HEK293 (cell line): ENCODE results near the gene MPV17L2.

Experiments
- CTCF ChIA-PET: fragments of 350-600 bp; formaldehyde crosslinking; extraction: SDS; loops from one replicate; lab custom pipeline; 2021; ENCODE audit warnings: antibody characterized with exemption; lab: Yijun Ruan, JAX
- POLR2A ChIA-PET: fragments of 300-600 bp; formaldehyde crosslinking; extraction: SDS; loops from one replicate; lab custom pipeline; 2020; ENCODE audit warnings: antibody characterized with exemption, inconsistent platforms; lab: Yijun Ruan, JAX
- H3K27ac ChIP-seq: fragments of 200-500 bp; sonication (Bioruptor generic); 2 replicates; pipeline ENCODE4 v1.5.1; 2014; ENCODE audit warnings: low read depth, low read length, control low read depth, inconsistent platforms; ENCODE audit errors: extremely low read depth
- H3K36me3 ChIP-seq, 2 experiments: fragments of 200-500 bp in 1 of 2; sonication (Bioruptor generic) in 1 of 2; 1 replicate in 1 of 2; 2 replicates in 1 of 2; pipeline ENCODE4 v1.5.1; 2014 to 2017; ENCODE audit warnings: inconsistent platforms in 2 of 2, low read length in 2 of 2; ENCODE audit not compliant: control insufficient read depth in 2 of 2, insufficient read depth in 1 of 2
- H3K4me1 ChIP-seq: fragments of 200-500 bp; sonication (Bioruptor generic); 2 replicates; pipeline ENCODE4 v1.5.1; 2014; ENCODE audit warnings: mild to moderate bottlenecking, low read length, inconsistent platforms; ENCODE audit not compliant: control insufficient read depth, insufficient read depth
- H3K4me3 ChIP-seq: 2 replicates; pipeline ENCODE4 v1.5.1; 2011; ENCODE audit warnings: low read depth, mild to moderate bottlenecking, control low read depth, low read length, moderate library complexity
- H3K9me3 ChIP-seq: fragments of 200-500 bp; sonication (Bioruptor generic); 2 replicates; pipeline ENCODE4 v1.5.1; 2014; ENCODE audit warnings: low read depth, low read length, inconsistent platforms; ENCODE audit not compliant: control insufficient read depth, insufficient read depth
- BCL11B ChIP-seq: fragments of 450-650 bp; formaldehyde crosslinking; IDR thresholded peaks from 2 replicates; pipeline ENCODE4 v1.5.1; 2016; ENCODE audit warnings: low read depth, missing biosample characterization, missing genetic modification characterization
- GFI1B ChIP-seq: fragments of 450-650 bp; formaldehyde crosslinking; IDR thresholded peaks from 2 replicates; pipeline ENCODE4 v1.5.1; 2016; ENCODE audit warnings: missing biosample characterization, missing genetic modification characterization
- GLI4 ChIP-seq: fragments of 450-650 bp; formaldehyde crosslinking; IDR thresholded peaks from 2 replicates; pipeline ENCODE4 v1.5.1; 2016; ENCODE audit warnings: missing biosample characterization, missing genetic modification characterization
- KLF9 ChIP-seq: fragments of 450-650 bp; formaldehyde crosslinking; IDR thresholded peaks from 2 replicates; pipeline ENCODE4 v1.5.1; 2016; ENCODE audit warnings: missing biosample characterization, missing genetic modification characterization, low read depth
- PRDM6 ChIP-seq: fragments of 450-650 bp; formaldehyde crosslinking; IDR thresholded peaks from 2 replicates; pipeline ENCODE4 v1.5.1; 2017; ENCODE audit warnings: missing biosample characterization, missing genetic modification characterization
- SP2 ChIP-seq: fragments of 450-650 bp; formaldehyde crosslinking; IDR thresholded peaks from 2 replicates; pipeline ENCODE4 v1.5.1; 2016; ENCODE audit warnings: missing biosample characterization, missing genetic modification characterization
- YY2 ChIP-seq: fragments of 450-650 bp; formaldehyde crosslinking; IDR thresholded peaks from 2 replicates; pipeline ENCODE4 v1.5.1; 2016; ENCODE audit warnings: missing biosample characterization, missing genetic modification characterization
- ZFP3 ChIP-seq: fragments of 450-650 bp; formaldehyde crosslinking; IDR thresholded peaks from 2 replicates; pipeline ENCODE4 v1.5.1; 2016; ENCODE audit warnings: low read depth, missing biosample characterization, missing genetic modification characterization
- ZNF175 ChIP-seq: fragments of 450-650 bp; formaldehyde crosslinking; IDR thresholded peaks from 2 replicates; pipeline ENCODE4 v1.5.1; 2016; ENCODE audit warnings: missing biosample characterization, missing genetic modification characterization
- ZNF221 ChIP-seq: fragments of 450-650 bp; formaldehyde crosslinking; IDR thresholded peaks from 2 replicates; pipeline ENCODE4 v1.5.1; 2017; ENCODE audit warnings: missing biosample characterization, missing genetic modification characterization, borderline replicate concordance
- ZNF48 ChIP-seq: fragments of 450-650 bp; formaldehyde crosslinking; IDR thresholded peaks from 2 replicates; pipeline ENCODE4 v1.5.1; 2016; ENCODE audit warnings: missing biosample characterization, missing genetic modification characterization
- ZNF514 ChIP-seq: fragments of 450-650 bp; formaldehyde crosslinking; IDR thresholded peaks from 2 replicates; pipeline ENCODE4 v1.5.1; 2016; ENCODE audit warnings: missing biosample characterization, missing genetic modification characterization
- ZNF610 ChIP-seq: fragments of 450-650 bp; formaldehyde crosslinking; IDR thresholded peaks from 2 replicates; pipeline ENCODE4 v1.5.1; 2016; ENCODE audit warnings: missing biosample characterization, missing genetic modification characterization, borderline replicate concordance
- ZNF677 ChIP-seq: fragments of 450-650 bp; IDR thresholded peaks from 2 replicates; pipeline ENCODE4 v1.5.0; 2018; ENCODE audit warnings: missing biosample characterization, mild to moderate bottlenecking, missing genetic modification characterization, moderate library complexity
- ZNF701 ChIP-seq: fragments of 450-650 bp; formaldehyde crosslinking; IDR thresholded peaks from 2 replicates; pipeline ENCODE4 v1.5.1; 2016; ENCODE audit warnings: missing biosample characterization, missing genetic modification characterization
- ZNF776 ChIP-seq: fragments of 450-650 bp; formaldehyde crosslinking; IDR thresholded peaks from 2 replicates; pipeline ENCODE4 v1.5.0; 2017; ENCODE audit warnings: missing biosample characterization, missing genetic modification characterization, borderline replicate concordance
- ZNF777 ChIP-seq: fragments of 450-650 bp; formaldehyde crosslinking; IDR thresholded peaks from 2 replicates; pipeline ENCODE4 v1.5.1; 2017; ENCODE audit warnings: missing biosample characterization, missing genetic modification characterization, borderline replicate concordance
- TF ChIP-seq, protein P1 (sequence below): fragments of 450-650 bp; formaldehyde crosslinking; IDR thresholded peaks from 2 replicates; pipeline ENCODE4 v1.5.1; 2016; ENCODE audit warnings: missing biosample characterization, missing genetic modification characterization
- TF ChIP-seq, protein P2 (sequence below): fragments of 450-650 bp; formaldehyde crosslinking; IDR thresholded peaks from 2 replicates; pipeline ENCODE4 v1.5.1; 2016; ENCODE audit warnings: missing biosample characterization, missing genetic modification characterization, low read depth
- TF ChIP-seq, protein P3 (sequence below): fragments of 450-650 bp; formaldehyde crosslinking; IDR thresholded peaks from 2 replicates; pipeline ENCODE4 v1.5.1; 2016; ENCODE audit warnings: missing biosample characterization, missing genetic modification characterization

MPV17L2 gene

DNA sequence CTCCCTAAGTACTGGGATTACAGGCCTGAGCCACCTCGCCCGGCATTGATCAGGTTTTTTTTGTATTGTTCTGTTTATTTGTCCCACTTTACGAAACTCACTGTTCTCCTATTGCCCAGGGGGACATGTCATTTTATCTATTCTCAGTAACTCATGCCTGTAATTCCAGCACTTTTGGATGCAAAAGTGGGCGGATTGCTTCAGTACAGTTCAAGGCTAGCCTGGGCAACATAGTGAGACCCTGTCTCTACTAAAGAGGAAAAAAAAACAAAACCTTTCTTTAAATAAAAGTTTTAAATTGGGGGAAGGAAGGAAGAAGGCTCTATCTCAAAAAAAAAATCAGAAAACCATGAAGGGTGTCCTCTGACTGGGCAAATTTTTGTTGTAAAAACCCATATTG, 2.7 kb upstream of the MPV17L2 start:
- H3K36me3 ChIP-seq: no peaks in the 10 kb centered on the region; a peak in 1 of 3 replicates
- H3K4me3 ChIP-seq: no peak overlapping the region
- no peak overlapping the region for H3K27ac ChIP-seq
- CTCF ChIA-PET: interaction anchor here (0.6 to 2.9 kb wide), 3 partner anchors 18 to 585 kb away, joined by 4 to 16 read pairs (median 7); no protein-coding TSS in a partner anchor
- POLR2A ChIA-PET: interaction anchor here (0.7 kb wide), 1 partner anchor 13 kb away, joined by 3 read pairs; no protein-coding TSS in a partner anchor
- no peaks in the 10 kb centered on the region for H3K4me1 ChIP-seq
- TF ChIP-seq, protein P1, sequence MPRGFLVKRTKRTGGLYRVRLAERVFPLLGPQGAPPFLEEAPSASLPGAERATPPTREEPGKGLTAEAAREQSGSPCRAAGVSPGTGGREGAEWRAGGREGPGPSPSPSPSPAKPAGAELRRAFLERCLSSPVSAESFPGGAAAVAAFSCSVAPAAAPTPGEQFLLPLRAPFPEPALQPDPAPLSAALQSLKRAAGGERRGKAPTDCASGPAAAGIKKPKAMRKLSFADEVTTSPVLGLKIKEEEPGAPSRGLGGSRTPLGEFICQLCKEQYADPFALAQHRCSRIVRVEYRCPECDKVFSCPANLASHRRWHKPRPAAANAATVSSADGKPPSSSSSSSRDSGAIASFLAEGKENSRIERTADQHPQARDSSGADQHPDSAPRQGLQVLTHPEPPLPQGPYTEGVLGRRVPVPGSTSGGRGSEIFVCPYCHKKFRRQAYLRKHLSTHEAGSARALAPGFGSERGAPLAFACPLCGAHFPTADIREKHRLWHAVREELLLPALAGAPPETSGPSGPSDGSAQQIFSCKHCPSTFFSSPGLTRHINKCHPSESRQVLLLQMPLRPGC (tag by site-specific recombination): no peak
- TF ChIP-seq ZNF677: no peak
- no peak for TF ChIP-seq ZNF175 (tag by site-specific recombination)
- TF ChIP-seq ZNF48 (tag by site-specific recombination): no peak
- TF ChIP-seq GLI4 (tag by site-specific recombination): no peak
- H3K9me3 ChIP-seq: no peaks in the 10 kb centered on the region

GRCh38 chr19:18191640-18192062, 1.4 kb upstream of the MPV17L2 start:
- no peaks in the 10 kb centered on the region for H3K4me1 ChIP-seq
- TF ChIP-seq ZNF514 (tag by site-specific recombination) (no peak), ZFP3 (tag by site-specific recombination) (no peak), ZNF776 (no peak), GFI1B (tag by site-specific recombination) (no peak), PRDM6 (tag by site-specific recombination) (no peak), SP2 (tag by site-specific recombination) (no peak)
- H3K36me3 ChIP-seq: peaks cover 0 to 10% of the 10 kb centered on the region in 2 experiments; a peak in 2 of 3 replicates
- H3K27ac ChIP-seq: no peak overlapping the region
- peak overlapping the region; percentile 43 for H3K4me3 ChIP-seq
- POLR2A ChIA-PET: interaction anchor here (0.5 to 2.3 kb wide), 7 partner anchors 8 to 346 kb away, joined by 3 to 8 read pairs (median 5); partner anchors contain the start of gene RAB3A
- CTCF ChIA-PET: interaction anchor here (0.6 to 2.9 kb wide), 16 partner anchors 9 to 237 kb away, joined by 3 to 16 read pairs (median 4); partner anchors contain the start of gene RAB3A
- no peaks in the 10 kb centered on the region for H3K9me3 ChIP-seq

- no peaks in the 10 kb centered on the region for H3K9me3 ChIP-seq
- peaks cover 0 to 22% of the 10 kb centered on the region in 2 experiments; a peak in 2 of 3 replicates for H3K36me3 ChIP-seq
- peak overlapping the region; percentile 76 for H3K4me3 ChIP-seq
- H3K27ac ChIP-seq: peak overlapping the region; percentile 27; the same call in 1 of the 2 replicates
- POLR2A ChIA-PET: interaction anchor here (0.6 to 2.3 kb wide), 14 partner anchors 10 to 370 kb away, joined by 3 to 8 read pairs (median 4); partner anchors contain the start of genes JUND, MAST3 and RAB3A
- CTCF ChIA-PET: interaction anchor here (0.6 to 2.9 kb wide), 9 partner anchors 10 to 217 kb away, joined by 3 to 16 read pairs (median 5); partner anchors contain the start of gene RAB3A
- no peaks in the 10 kb centered on the region for H3K4me1 ChIP-seq
- TF ChIP-seq, protein P2, sequence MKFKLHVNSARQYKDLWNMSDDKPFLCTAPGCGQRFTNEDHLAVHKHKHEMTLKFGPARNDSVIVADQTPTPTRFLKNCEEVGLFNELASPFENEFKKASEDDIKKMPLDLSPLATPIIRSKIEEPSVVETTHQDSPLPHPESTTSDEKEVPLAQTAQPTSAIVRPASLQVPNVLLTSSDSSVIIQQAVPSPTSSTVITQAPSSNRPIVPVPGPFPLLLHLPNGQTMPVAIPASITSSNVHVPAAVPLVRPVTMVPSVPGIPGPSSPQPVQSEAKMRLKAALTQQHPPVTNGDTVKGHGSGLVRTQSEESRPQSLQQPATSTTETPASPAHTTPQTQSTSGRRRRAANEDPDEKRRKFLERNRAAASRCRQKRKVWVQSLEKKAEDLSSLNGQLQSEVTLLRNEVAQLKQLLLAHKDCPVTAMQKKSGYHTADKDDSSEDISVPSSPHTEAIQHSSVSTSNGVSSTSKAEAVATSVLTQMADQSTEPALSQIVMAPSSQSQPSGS (tag by site-specific recombination): no peak
- peak; percentile 34; the same call in 1 of the 2 replicates for TF ChIP-seq KLF9
- TF ChIP-seq ZNF701: no peak
- TF ChIP-seq, protein P1 (tag by site-specific recombination): no peak
- TF ChIP-seq ZNF221 (tag by site-specific recombination): no peak
- peak; percentile 84 for TF ChIP-seq YY2 (tag by site-specific recombination)
- 0 out of 2 replicates have a peak, but pooled peaks have one; percentile 67 for TF ChIP-seq ZNF610 (tag by site-specific recombination)
- TF ChIP-seq, protein P3, sequence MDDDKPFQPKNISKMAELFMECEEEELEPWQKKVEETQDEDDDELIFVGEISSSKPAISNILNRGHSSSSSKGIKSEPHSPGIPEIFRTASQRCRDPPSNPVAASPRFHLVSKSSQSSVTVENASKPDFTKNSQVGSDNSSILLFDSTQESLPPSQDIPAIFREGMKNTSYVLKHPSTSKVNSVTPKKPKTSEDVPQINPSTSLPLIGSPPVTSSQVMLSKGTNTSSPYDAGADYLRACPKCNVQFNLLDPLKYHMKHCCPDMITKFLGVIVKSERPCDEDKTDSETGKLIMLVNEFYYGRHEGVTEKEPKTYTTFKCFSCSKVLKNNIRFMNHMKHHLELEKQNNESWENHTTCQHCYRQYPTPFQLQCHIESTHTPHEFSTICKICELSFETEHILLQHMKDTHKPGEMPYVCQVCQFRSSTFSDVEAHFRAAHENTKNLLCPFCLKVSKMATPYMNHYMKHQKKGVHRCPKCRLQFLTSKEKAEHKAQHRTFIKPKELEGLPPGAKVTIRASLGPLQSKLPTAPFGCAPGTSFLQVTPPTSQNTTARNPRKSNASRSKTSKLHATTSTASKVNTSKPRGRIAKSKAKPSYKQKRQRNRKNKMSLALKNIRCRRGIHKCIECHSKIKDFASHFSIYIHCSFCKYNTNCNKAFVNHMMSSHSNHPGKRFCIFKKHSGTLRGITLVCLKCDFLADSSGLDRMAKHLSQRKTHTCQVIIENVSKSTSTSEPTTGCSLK (tag by site-specific recombination): no peak
- TF ChIP-seq ZNF777 (tag by site-specific recombination): no peak; the same call in 1 of the 2 replicates
- TF ChIP-seq BCL11B (tag by site-specific recombination): peak; percentile 99
These were observed 566 bp downstream of the MPV17L2 start for GRCh38 chr19:18193388-18194180.
